A549 (cell line): ENCODE measurements around the gene CLN6. TPM values are rescaled to one million over a fixed set of nuclear protein-coding genes. Genes with fewer than 3 reads are reported as not detected.

Experiments
- ATAC-seq, 2 experiments: fragments of 200-7000 bp in 1 of 2; fragments of >200 bp in 1 of 2; cut with Nextera tagmentation in 1 of 2; cut with Tn5 transposase in 1 of 2; 3 replicates each; pipeline versions ENCODE4 v1.8.0 to v1.9.1; 2018 to 2020; ENCODE audit warnings: mild to moderate bottlenecking in 1 of 2, moderate library complexity in 1 of 2
- CTCF ChIA-PET: fragments of 300-600 bp; sonication (Branson Sonifier 250); formaldehyde crosslinking; extraction: SDS; loops from one replicate; lab custom pipeline; 2021; ENCODE audit warnings: antibody characterized with exemption, inconsistent platforms; lab: Yijun Ruan, JAX
- POLR2A ChIA-PET: fragments of 350-600 bp; formaldehyde crosslinking; extraction: SDS; loops from one replicate; lab custom pipeline; 2021; ENCODE audit warnings: antibody characterized with exemption, inconsistent platforms; lab: Yijun Ruan, JAX
- DNase-seq, 2 experiments: peaks; one replicate each; pipeline versions ENCODE4 v3.0.0 to v3.0.0-alpha.2; 2011 to 2016; ENCODE audit warnings: low read depth in 1 of 2, low spot score in 1 of 2
- FAIRE-seq: peaks from 2 replicates; lab custom pipeline; 2011; peaks lifted over from hg19 to GRCh38; lab: Jason Lieb, UNC
- H3K27ac ChIP-seq, 2 experiments: fragments of >200 bp; sonication (Bioruptor Twin); formaldehyde crosslinking; 3 replicates each; pipeline ENCODE4 v1.5.1; 2016 to 2017
- H3K4me1 ChIP-seq: fragments of >200 bp; sonication (Bioruptor Twin); formaldehyde crosslinking; 3 replicates; pipeline ENCODE4 v1.6.1; 2016
- H3K4me2 ChIP-seq: fragments of >200 bp; sonication (Bioruptor Twin); formaldehyde crosslinking; 3 replicates; pipeline ENCODE4 v1.6.1; 2016
- H3K4me3 ChIP-seq: fragments of >200 bp; sonication (Bioruptor Twin); formaldehyde crosslinking; 3 replicates; pipeline ENCODE4 v1.5.1; 2016
- H3K9me3 ChIP-seq: fragments of >200 bp; sonication (Bioruptor Twin); formaldehyde crosslinking; 3 replicates; pipeline ENCODE4 v1.6.1; 2016
- CBX2 ChIP-seq: fragments of 200-600 bp; sonication (generic); IDR thresholded peaks from 2 replicates; pipeline ENCODE4 v1.6.1; 2016; ENCODE audit warnings: low read depth, mild to moderate bottlenecking, borderline replicate concordance
- CEBPB ChIP-seq, 2 experiments: fragments of >200 bp in 1 of 2; sonication (Bioruptor Twin) in 1 of 2; formaldehyde crosslinking in 1 of 2; IDR thresholded peaks; 2 replicates each; pipeline ENCODE4 v1.6.1; 2012 to 2016
- ELK1 ChIP-seq: fragments of 150-350 bp; IDR thresholded peaks from 2 replicates; pipeline ENCODE4 v1.6.1; 2014; ENCODE audit warnings: low read depth, mild to moderate bottlenecking, low read length
- MAFK ChIP-seq: fragments of 450-650 bp; IDR thresholded peaks from 2 replicates; pipeline ENCODE4 v1.6.1; 2014; ENCODE audit not compliant: partially characterized antibody
- NFE2L2 ChIP-seq: fragments of 150-350 bp; conservative IDR thresholded peaks from 2 replicates; pipeline ENCODE4 v1.6.1; 2014; ENCODE audit warnings: low read length
- POLR2AphosphoS2 ChIP-seq: conservative IDR thresholded peaks from 2 replicates; pipeline ENCODE4 v1.6.1; 2012; ENCODE audit warnings: low read length, improper control_type of control experiment, inconsistent platforms
- RAD21 ChIP-seq, 2 experiments: fragments of >200 bp in 1 of 2; sonication (Bioruptor Twin) in 1 of 2; formaldehyde crosslinking in 1 of 2; IDR thresholded peaks in 1 of 2; conservative IDR thresholded peaks in 1 of 2; 2 replicates in 1 of 2; 3 replicates in 1 of 2; pipeline ENCODE4 v1.6.1; 2012 to 2018; ENCODE audit warnings: inconsistent platforms in 1 of 2
- RCOR1 ChIP-seq: fragments of 150-350 bp; IDR thresholded peaks from 2 replicates; pipeline ENCODE4 v1.6.1; 2014; ENCODE audit warnings: antibody characterized with exemption, low read length, low read depth
- REST ChIP-seq: fragments of 200-600 bp; sonication (generic); IDR thresholded peaks from 2 replicates; pipeline ENCODE4 v1.6.1; 2016; ENCODE audit warnings: antibody characterized with exemption, mild to moderate bottlenecking, moderate library complexity
- RNF2 ChIP-seq: fragments of 200-600 bp; sonication (generic); IDR thresholded peaks from 2 replicates; pipeline ENCODE4 v1.6.1; 2016; ENCODE audit warnings: low read depth, mild to moderate bottlenecking, antibody characterized with exemption, moderate library complexity, borderline replicate concordance
- SREBF2 ChIP-seq: fragments of 450-650 bp; IDR thresholded peaks from 2 replicates; pipeline ENCODE4 v1.6.1; 2014; ENCODE audit warnings: mild to moderate bottlenecking, moderate library complexity
- TFCP2L1 ChIP-seq: fragments of 250-450 bp; sonication (Bioruptor Pico); IDR thresholded peaks from 2 replicates; pipeline ENCODE4 v1.5.0; 2021; ENCODE audit warnings: mild to moderate bottlenecking
- USF2 ChIP-seq: fragments of 450-650 bp; IDR thresholded peaks from 2 replicates; pipeline ENCODE4 v1.6.1; 2014; ENCODE audit warnings: antibody characterized with exemption
- WGBS: methylation state at CpG from one replicate; pipeline ENCODE4 v1.1.6; 2017; ENCODE audit errors: missing lambda C conversion rate; 5-methylcytosine and 5-hydroxymethylcytosine counted together
- polyA plus RNA-seq, 4 experiments: library from polyadenylated mRNA; depleted of rRNA in 3 of 4; stranded (reverse); fragments of >200 nt; fragmentation: RNase III in 1 of 4; extraction: RNeasy Plus Mini Kit Qiagen cat#74134 plus additional on column Dnase treatment in 1 of 4; gene quantifications; 2 replicates in 3 of 4; 3 replicates in 1 of 4; pipeline ENCODE4 v1.2.3, GENCODE V29; 2011 to 2017

Gene CLN6
- polyA plus RNA-seq, 2 of the 4 experiments (the other 2 are of a cell fraction): 47.5 to 69.7 TPM

- TF ChIP-seq REST: no peak
- no peak for TF ChIP-seq RCOR1
- TF ChIP-seq SREBF2: no peak
- TF ChIP-seq RNF2: no peak
- TF ChIP-seq, all 56 proteins: peak for 0
Observed at GRCh38 chr15:68217341-68217740, 12.2 kb downstream of the CLN6 start (continued).

GRCh38 chr15:68214838-68215254 is 14.7 kb downstream of the CLN6 start:
- no peaks in the 10 kb centered on the region for H3K9me3 ChIP-seq
- WGBS: 84% methylated on average over 6 of the region's 6 CpGs
- no peak overlapping the region for H3K27ac ChIP-seq
- CTCF ChIA-PET: no interaction called here
- TF ChIP-seq ELK1 (no peak), POLR2AphosphoS2 (no peak), REST (no peak), RAD21 (conservative IDR thresholded peaks at IDR 0.05 in 1 of 2, IDR thresholded peaks at IDR 0.05 in 1 of 2) (no peak), CEBPB (IDR thresholded peaks at IDR 0.05) (no peak), CBX2 (no peak)
- no peaks in the 10 kb centered on the region for H3K4me1 ChIP-seq
- POLR2A ChIA-PET: no interaction called here
- ATAC-seq: no peak
- H3K4me3 ChIP-seq: no peak overlapping the region
- DNase-seq: no peak
- no peak overlapping the region for H3K4me2 ChIP-seq
- FAIRE-seq: no peak

GRCh38 chr15:68213991-68214837 is 15.3 kb downstream of the CLN6 start:
- POLR2A ChIA-PET: no interaction called here
- Histone ChIP-seq H3K9me3 (no peaks in the 10 kb centered on the region), H3K4me3 (no peak overlapping the region), H3K4me2 (no peak overlapping the region), H3K27ac (no peak overlapping the region), H3K4me1 (no peaks in the 10 kb centered on the region)
- TF ChIP-seq NFE2L2 (no peak), MAFK (no peak), TFCP2L1 (CRISPR knock-in tag) (no peak), POLR2AphosphoS2 (no peak), USF2 (no peak)
- no peak for DNase-seq
- 93% methylated on average over 16 of the region's 17 CpGs for WGBS
- CTCF ChIA-PET: no interaction called here
- no peak for ATAC-seq
- FAIRE-seq: no peak
